ENCODE data around the gene SLC39A11.

Gene SLC39A11

GRCh38 chr17:72971226-72971880 lies 121.1 kb downstream of the SLC39A11 start:
- ChIA-PET POLR2A (no interaction called here), CTCF (interaction anchor here (0.6 kb wide), 1 partner anchor 119 kb away, joined by 3 read pairs; no protein-coding TSS in a partner anchor)
- Histone ChIP-seq H3K27me3 (replicated peaks in 2 of 5; ENCODE audit: control insufficient read depth in 4 of 5, insufficient read depth in 5 of 5, low read length in 4 of 5) (no peaks in the 10 kb centered on the region), H3K27ac (ENCODE audit: insufficient read depth in 1 of 2, low read depth in 1 of 2, low read length in 2 of 2, poor library complexity in 1 of 2, severe bottlenecking in 2 of 2) (no peak overlapping the region), H3K36me3 (ENCODE audit: control insufficient read depth in 4 of 4, insufficient read depth in 4 of 4, low read length in 3 of 4) (no peaks in the 10 kb centered on the region), H3K4me1 (ENCODE audit: control extremely low read depth in 1 of 4, control insufficient read depth in 4 of 4, insufficient read depth in 4 of 4, low read length in 3 of 4) (no peaks in the 10 kb centered on the region), H3K9me3 (ENCODE audit: control extremely low read depth in 1 of 5, control insufficient read depth in 4 of 5, insufficient read depth in 2 of 5, low read depth in 1 of 5, low read length in 4 of 5) (peaks cover 0 to 5% (median 0%) of the 10 kb centered on the region in 5 experiments), H3K4me3 (ENCODE audit: control insufficient read depth in 1 of 7, extremely low read depth in 1 of 7, insufficient read depth in 4 of 7, low read depth in 2 of 7, low read length in 6 of 7) (no peak overlapping the region)
- 88% methylated on average over 9 of the region's 11 CpGs for WGBS (ENCODE audit: insufficient coverage)
- no peak for DNase-seq

- CTCF ChIA-PET = no interaction called here
- WGBS (ENCODE audit: insufficient coverage) = 98% methylated on average over 9 of the region's 10 CpGs
- POLR2A ChIA-PET = no interaction called here
- no peaks in the 10 kb centered on the region for H3K36me3 ChIP-seq (ENCODE audit: control insufficient read depth in 4 of 4, insufficient read depth in 4 of 4, low read length in 3 of 4)
- H3K4me3 ChIP-seq (ENCODE audit: control insufficient read depth in 1 of 7, extremely low read depth in 1 of 7, insufficient read depth in 4 of 7, low read depth in 2 of 7, low read length in 6 of 7) = no peak overlapping the region
- H3K4me1 ChIP-seq (ENCODE audit: control extremely low read depth in 1 of 4, control insufficient read depth in 4 of 4, insufficient read depth in 4 of 4, low read length in 3 of 4) = no peaks in the 10 kb centered on the region
- DNase-seq = no peak
- H3K9me3 ChIP-seq (ENCODE audit: control extremely low read depth in 1 of 5, control insufficient read depth in 4 of 5, insufficient read depth in 2 of 5, low read depth in 1 of 5, low read length in 4 of 5) = peaks cover 0 to 5% (median 0%) of the 10 kb centered on the region in 5 experiments
- H3K27me3 ChIP-seq (replicated peaks in 2 of 5; ENCODE audit: control insufficient read depth in 4 of 5, insufficient read depth in 5 of 5, low read length in 4 of 5) = no peaks in the 10 kb centered on the region
- H3K27ac ChIP-seq (ENCODE audit: insufficient read depth in 1 of 2, low read depth in 1 of 2, low read length in 2 of 2, poor library complexity in 1 of 2, severe bottlenecking in 2 of 2) = no peak overlapping the region
Measured at GRCh38 chr17:72970797-72971196, 121.7 kb downstream of the SLC39A11 start.

- Histone ChIP-seq H3K9me3 (ENCODE audit: control extremely low read depth in 1 of 5, control insufficient read depth in 4 of 5, insufficient read depth in 2 of 5, low read depth in 1 of 5, low read length in 4 of 5) (no peaks in the 10 kb centered on the region), H3K36me3 (ENCODE audit: control insufficient read depth in 4 of 4, insufficient read depth in 4 of 4, low read length in 3 of 4) (no peaks in the 10 kb centered on the region), H3K27me3 (replicated peaks in 2 of 5; ENCODE audit: control insufficient read depth in 4 of 5, insufficient read depth in 5 of 5, low read length in 4 of 5) (no peaks in the 10 kb centered on the region), H3K4me1 (ENCODE audit: control extremely low read depth in 1 of 4, control insufficient read depth in 4 of 4, insufficient read depth in 4 of 4, low read length in 3 of 4) (no peaks in the 10 kb centered on the region), H3K4me3 (ENCODE audit: control insufficient read depth in 1 of 7, extremely low read depth in 1 of 7, insufficient read depth in 4 of 7, low read depth in 2 of 7, low read length in 6 of 7) (no peak overlapping the region), H3K27ac (ENCODE audit: insufficient read depth in 1 of 2, low read depth in 1 of 2, low read length in 2 of 2, poor library complexity in 1 of 2, severe bottlenecking in 2 of 2) (no peak overlapping the region)
- ChIA-PET CTCF (no interaction called here), POLR2A (no interaction called here)
- 100% methylated on average over 2 of the region's 5 CpGs for WGBS (ENCODE audit: insufficient coverage)
- DNase-seq = no peak
Measured at GRCh38 chr17:72970246-72970645, 122.2 kb downstream of the SLC39A11 start.

DNA sequence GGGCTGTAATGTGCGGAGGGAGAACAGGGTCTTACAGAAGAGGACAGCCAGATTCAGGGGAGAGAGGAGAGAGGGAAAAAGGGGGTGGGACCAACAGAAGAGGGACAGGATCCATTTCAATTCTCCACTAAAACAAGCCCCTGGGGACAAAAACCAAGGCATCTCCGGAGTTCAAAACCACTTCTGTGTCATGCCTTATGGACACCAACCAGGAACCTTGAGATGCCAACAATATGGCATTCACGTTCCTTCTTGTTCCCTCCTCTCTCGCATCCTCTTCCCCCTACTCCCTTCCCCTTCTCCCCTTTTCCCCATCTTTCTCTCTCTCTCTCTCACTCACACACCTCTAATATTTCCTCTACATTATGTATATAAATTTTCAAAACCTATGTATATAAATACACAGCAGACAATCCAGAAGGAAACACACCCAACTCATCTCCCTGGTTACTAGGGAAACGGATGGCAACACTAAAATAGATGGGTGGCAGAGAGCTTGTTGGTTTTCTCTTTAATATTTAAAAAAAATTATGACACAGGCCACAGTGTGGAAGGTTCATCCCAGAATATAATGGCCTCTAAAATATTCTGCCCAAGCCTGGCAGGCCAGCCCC lies 123.1 kb downstream of the SLC39A11 start:
- H3K4me1 ChIP-seq (ENCODE audit: control extremely low read depth in 1 of 4, control insufficient read depth in 4 of 4, insufficient read depth in 4 of 4, low read length in 3 of 4) = no peaks in the 10 kb centered on the region
- no peaks in the 10 kb centered on the region for H3K9me3 ChIP-seq (ENCODE audit: control extremely low read depth in 1 of 5, control insufficient read depth in 4 of 5, insufficient read depth in 2 of 5, low read depth in 1 of 5, low read length in 4 of 5)
- 92% methylated on average over 4 of the region's 5 CpGs for WGBS (ENCODE audit: insufficient coverage)
- ChIA-PET CTCF (no interaction called here), POLR2A (no interaction called here)
- H3K36me3 ChIP-seq (ENCODE audit: control insufficient read depth in 4 of 4, insufficient read depth in 4 of 4, low read length in 3 of 4) = no peaks in the 10 kb centered on the region
- no peak overlapping the region for H3K4me3 ChIP-seq (ENCODE audit: control insufficient read depth in 1 of 7, extremely low read depth in 1 of 7, insufficient read depth in 4 of 7, low read depth in 2 of 7, low read length in 6 of 7)
- H3K27me3 ChIP-seq (replicated peaks in 2 of 5; ENCODE audit: control insufficient read depth in 4 of 5, insufficient read depth in 5 of 5, low read length in 4 of 5) = no peaks in the 10 kb centered on the region
- no peak overlapping the region for H3K27ac ChIP-seq (ENCODE audit: insufficient read depth in 1 of 2, low read depth in 1 of 2, low read length in 2 of 2, poor library complexity in 1 of 2, severe bottlenecking in 2 of 2)
- no peak for DNase-seq

GRCh38 chr17:72968798-72969197 lies 123.7 kb downstream of the SLC39A11 start:
- 83% methylated on average over 7 of the region's 9 CpGs for WGBS (ENCODE audit: insufficient coverage)

GRCh38 chr17:72967977-72968585 lies 124.4 kb downstream of the SLC39A11 start:
- WGBS (ENCODE audit: insufficient coverage) = 100% methylated on average over 3 of the region's 5 CpGs
- no peak overlapping the region for H3K27ac ChIP-seq (ENCODE audit: insufficient read depth in 1 of 2, low read depth in 1 of 2, low read length in 2 of 2, poor library complexity in 1 of 2, severe bottlenecking in 2 of 2)
- no peak for DNase-seq
- H3K36me3 ChIP-seq (ENCODE audit: control insufficient read depth in 4 of 4, insufficient read depth in 4 of 4, low read length in 3 of 4) = no peaks in the 10 kb centered on the region
- ChIA-PET POLR2A (no interaction called here), CTCF (no interaction called here)
- H3K4me3 ChIP-seq (ENCODE audit: control insufficient read depth in 1 of 7, extremely low read depth in 1 of 7, insufficient read depth in 4 of 7, low read depth in 2 of 7, low read length in 6 of 7) = no peak overlapping the region
- no peaks in the 10 kb centered on the region for H3K9me3 ChIP-seq (ENCODE audit: control extremely low read depth in 1 of 5, control insufficient read depth in 4 of 5, insufficient read depth in 2 of 5, low read depth in 1 of 5, low read length in 4 of 5)
- H3K4me1 ChIP-seq (ENCODE audit: control extremely low read depth in 1 of 4, control insufficient read depth in 4 of 4, insufficient read depth in 4 of 4, low read length in 3 of 4) = no peaks in the 10 kb centered on the region
- H3K27me3 ChIP-seq (replicated peaks in 2 of 5; ENCODE audit: control insufficient read depth in 4 of 5, insufficient read depth in 5 of 5, low read length in 4 of 5) = no peaks in the 10 kb centered on the region

More at GRCh38 chr17:72968798-72969197, 123.7 kb downstream of the SLC39A11 start:
- no peaks in the 10 kb centered on the region for H3K9me3 ChIP-seq (ENCODE audit: control extremely low read depth in 1 of 5, control insufficient read depth in 4 of 5, insufficient read depth in 2 of 5, low read depth in 1 of 5, low read length in 4 of 5)
- H3K4me1 ChIP-seq (ENCODE audit: control extremely low read depth in 1 of 4, control insufficient read depth in 4 of 4, insufficient read depth in 4 of 4, low read length in 3 of 4) = no peaks in the 10 kb centered on the region
- POLR2A ChIA-PET = no interaction called here
- H3K36me3 ChIP-seq (ENCODE audit: control insufficient read depth in 4 of 4, insufficient read depth in 4 of 4, low read length in 3 of 4) = no peaks in the 10 kb centered on the region
- no peak for DNase-seq
- CTCF ChIA-PET = no interaction called here
- no peak overlapping the region for H3K4me3 ChIP-seq (ENCODE audit: control insufficient read depth in 1 of 7, extremely low read depth in 1 of 7, insufficient read depth in 4 of 7, low read depth in 2 of 7, low read length in 6 of 7)
- no peaks in the 10 kb centered on the region for H3K27me3 ChIP-seq (replicated peaks in 2 of 5; ENCODE audit: control insufficient read depth in 4 of 5, insufficient read depth in 5 of 5, low read length in 4 of 5)
- no peak overlapping the region for H3K27ac ChIP-seq (ENCODE audit: insufficient read depth in 1 of 2, low read depth in 1 of 2, low read length in 2 of 2, poor library complexity in 1 of 2, severe bottlenecking in 2 of 2)

DNA sequence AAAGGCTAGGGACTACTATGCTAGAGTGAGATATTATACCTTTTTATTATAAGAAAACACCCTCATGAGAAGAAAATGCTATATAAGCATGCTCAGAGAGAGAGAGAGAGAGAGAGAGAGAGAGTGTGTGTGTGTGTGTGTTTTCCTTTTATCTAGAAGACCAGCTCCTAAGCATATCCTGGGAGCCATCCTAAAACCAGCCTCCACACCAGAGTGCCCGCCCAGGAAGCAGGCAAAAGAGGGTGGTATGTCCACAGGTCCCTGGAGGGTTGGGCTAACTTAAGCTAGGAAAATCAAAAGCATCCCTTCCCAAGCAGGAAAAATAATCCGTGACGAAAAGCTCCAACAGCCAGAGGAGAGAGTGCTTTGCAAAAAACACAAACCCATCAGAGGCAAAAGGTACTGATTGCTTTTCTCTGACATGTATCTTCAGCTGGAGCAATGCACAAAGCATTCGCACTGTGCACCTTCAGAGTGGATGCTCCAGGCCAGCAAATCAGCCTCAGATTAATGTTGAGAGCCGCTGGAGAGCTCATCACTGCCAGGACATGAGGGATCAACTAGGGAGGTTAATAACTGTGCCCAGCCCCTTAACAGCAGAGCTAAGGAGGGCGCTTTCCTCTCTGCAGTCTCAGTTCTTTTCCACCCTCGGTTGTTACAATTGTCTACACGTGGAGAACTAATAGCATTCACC lies 125.1 kb downstream of the SLC39A11 start:
- Histone ChIP-seq H3K27ac (ENCODE audit: insufficient read depth in 1 of 2, low read depth in 1 of 2, low read length in 2 of 2, poor library complexity in 1 of 2, severe bottlenecking in 2 of 2) (no peak overlapping the region), H3K4me1 (ENCODE audit: control extremely low read depth in 1 of 4, control insufficient read depth in 4 of 4, insufficient read depth in 4 of 4, low read length in 3 of 4) (no peaks in the 10 kb centered on the region), H3K27me3 (replicated peaks in 2 of 5; ENCODE audit: control insufficient read depth in 4 of 5, insufficient read depth in 5 of 5, low read length in 4 of 5) (no peaks in the 10 kb centered on the region), H3K9me3 (ENCODE audit: control extremely low read depth in 1 of 5, control insufficient read depth in 4 of 5, insufficient read depth in 2 of 5, low read depth in 1 of 5, low read length in 4 of 5) (no peaks in the 10 kb centered on the region), H3K36me3 (ENCODE audit: control insufficient read depth in 4 of 4, insufficient read depth in 4 of 4, low read length in 3 of 4) (no peaks in the 10 kb centered on the region), H3K4me3 (ENCODE audit: control insufficient read depth in 1 of 7, extremely low read depth in 1 of 7, insufficient read depth in 4 of 7, low read depth in 2 of 7, low read length in 6 of 7) (no peak overlapping the region)
- no peak for DNase-seq
- ChIA-PET POLR2A (no interaction called here), CTCF (no interaction called here)
- WGBS (ENCODE audit: insufficient coverage) = 98% methylated on average over 7 of the region's 8 CpGs
